HG03139 (cell line): ENCODE data around the gene MLNR.

ENCODE experiments used
- ATAC-seq: cut with Tn5 transposase; IDR thresholded peaks from one replicate; pipeline ENCODE4 v1.9.1; 2021; ENCODE audit not compliant: unreplicated experiment

Gene MLNR, protein sequence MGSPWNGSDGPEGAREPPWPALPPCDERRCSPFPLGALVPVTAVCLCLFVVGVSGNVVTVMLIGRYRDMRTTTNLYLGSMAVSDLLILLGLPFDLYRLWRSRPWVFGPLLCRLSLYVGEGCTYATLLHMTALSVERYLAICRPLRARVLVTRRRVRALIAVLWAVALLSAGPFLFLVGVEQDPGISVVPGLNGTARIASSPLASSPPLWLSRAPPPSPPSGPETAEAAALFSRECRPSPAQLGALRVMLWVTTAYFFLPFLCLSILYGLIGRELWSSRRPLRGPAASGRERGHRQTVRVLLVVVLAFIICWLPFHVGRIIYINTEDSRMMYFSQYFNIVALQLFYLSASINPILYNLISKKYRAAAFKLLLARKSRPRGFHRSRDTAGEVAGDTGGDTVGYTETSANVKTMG

DNA sequence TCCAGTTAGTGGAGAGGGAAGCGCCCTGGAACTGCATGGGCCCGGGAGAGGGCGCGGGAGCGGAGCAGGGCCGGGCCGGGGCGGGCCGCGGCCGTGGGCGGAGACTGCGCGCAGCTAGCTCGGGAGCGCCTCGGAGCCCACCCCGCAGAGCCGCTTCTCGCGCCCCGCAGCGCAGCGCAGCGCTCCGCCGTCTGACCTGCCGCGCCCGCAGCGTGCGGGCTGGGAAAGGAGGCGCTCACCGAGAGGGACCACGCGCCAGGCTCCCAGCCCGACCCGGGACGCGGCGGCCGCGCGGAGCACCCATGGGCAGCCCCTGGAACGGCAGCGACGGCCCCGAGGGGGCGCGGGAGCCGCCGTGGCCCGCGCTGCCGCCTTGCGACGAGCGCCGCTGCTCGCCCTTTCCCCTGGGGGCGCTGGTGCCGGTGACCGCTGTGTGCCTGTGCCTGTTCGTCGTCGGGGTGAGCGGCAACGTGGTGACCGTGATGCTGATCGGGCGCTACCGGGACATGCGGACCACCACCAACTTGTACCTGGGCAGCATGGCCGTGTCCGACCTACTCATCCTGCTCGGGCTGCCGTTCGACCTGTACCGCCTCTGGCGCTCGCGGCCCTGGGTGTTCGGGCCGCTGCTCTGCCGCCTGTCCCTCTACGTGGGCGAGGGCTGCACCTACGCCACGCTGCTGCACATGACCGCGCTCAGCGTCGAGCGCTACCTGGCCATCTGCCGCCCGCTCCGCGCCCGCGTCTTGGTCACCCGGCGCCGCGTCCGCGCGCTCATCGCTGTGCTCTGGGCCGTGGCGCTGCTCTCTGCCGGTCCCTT, at the start of gene MLNR:
MLNR (plus strand) TSS at position 303 of the 820 bp plus-strand sequence; CDS start at position 303, 0 bp downstream.
- ATAC-seq = no peak

DNA sequence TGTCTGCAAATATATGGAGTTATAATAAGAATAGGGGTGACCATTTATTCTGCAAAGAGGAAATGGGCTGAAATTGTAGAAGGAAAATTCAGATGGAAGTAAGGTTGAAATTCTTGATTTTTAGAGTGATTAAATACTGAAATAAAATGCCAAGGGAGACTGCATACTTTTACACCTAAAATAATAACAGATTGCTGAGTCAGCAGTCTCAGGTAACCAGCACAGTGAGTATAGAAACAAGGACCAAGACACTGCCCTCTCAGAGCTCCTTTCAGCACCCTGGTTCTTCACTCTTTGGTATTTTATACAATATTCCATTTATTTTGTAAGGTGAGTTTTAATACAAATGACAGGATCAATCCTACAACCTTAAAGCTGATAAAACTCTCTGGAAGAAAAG, 48.8 kb upstream of the MLNR start:
- no peak for ATAC-seq

DNA sequence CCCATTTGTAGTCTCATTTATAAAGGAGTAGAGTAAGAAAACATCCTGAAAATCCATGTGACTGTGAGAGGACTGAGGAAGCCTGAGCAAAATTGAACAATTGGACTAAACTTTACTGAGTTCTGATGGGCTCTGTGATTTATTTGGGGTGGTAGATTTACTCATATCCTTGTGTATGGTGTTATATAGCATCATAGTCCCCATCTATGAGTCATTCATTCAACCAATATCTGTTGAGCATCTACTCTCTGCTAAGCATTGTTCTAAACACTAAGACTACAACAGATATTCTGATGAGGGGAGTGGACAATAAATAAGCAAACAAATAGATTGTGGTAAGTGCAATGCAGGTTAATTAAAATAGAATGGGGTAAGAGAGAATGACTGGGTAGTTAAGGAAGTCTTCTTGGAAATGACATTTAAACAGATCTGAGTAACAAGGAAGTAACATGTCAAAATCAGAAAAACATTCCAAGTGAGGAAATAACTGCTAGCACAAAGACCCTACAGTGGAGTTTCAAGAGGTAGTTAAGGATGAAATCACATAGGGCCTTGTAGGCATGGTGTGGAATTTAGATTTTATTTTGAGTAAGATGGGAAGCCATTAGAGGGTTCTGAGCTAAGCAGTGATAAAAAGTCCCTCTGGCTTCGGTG, 36.3 kb upstream of the MLNR start:
- ATAC-seq = no peak

DNA sequence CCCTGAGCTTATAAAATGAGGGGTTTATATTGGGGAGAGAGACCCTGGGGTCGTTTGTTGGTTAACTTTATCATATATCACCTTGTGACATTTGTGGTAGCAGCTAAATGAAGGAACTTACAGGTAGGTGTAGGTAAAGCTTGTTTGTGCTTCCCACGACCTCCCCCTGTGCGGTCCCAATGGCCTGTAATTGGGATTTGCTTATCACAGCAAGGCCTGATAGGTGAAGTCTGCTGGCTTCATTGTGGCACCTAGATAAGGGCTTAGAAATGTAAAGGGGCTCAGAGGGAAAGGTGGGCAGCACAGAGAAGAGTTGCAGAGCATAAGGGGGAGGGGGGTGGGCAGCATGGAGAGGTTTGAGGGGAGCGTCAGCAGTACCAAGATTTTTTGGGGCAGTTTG, 35.5 kb upstream of the MLNR start:
- no peak for ATAC-seq

DNA sequence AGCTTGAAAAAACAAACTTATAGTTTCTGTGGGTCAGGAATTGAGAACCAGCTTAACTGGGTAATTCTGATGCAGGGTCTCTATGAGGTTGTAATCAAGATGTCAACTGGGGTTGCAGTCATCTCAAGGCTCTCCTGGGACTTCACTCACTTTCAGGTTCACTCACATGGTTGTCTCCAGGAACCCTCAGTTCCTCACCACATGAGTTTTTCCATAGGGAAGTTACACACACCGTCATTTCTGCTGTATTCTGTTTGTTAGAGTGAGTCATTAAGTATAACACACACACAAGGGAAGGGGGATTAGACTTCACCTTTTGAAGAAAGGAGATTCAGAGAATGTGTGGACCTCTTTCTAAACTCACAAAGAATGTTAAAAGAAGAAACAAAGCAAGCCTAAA, 34.9 kb upstream of the MLNR start:
- ATAC-seq = no peak

DNA sequence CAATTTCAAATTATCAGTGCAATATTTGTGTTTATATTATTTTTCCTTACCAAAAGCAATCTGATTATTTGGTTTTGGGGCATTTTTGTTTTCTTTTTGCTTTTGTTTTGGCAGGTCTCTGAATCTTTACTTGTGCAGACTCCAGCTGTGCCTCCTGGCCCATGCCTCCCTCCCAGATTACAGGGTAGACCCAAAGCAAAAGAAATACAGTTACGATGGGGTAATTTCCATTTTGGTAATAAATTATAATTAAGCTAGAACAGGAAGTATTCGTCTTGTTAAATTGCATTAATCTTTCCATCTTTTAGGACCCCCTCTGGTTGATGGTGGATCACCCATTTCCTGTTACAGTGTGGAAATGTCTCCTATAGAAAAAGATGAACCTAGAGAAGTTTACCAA, 29.2 kb upstream of the MLNR start:
- ATAC-seq = no peak

DNA sequence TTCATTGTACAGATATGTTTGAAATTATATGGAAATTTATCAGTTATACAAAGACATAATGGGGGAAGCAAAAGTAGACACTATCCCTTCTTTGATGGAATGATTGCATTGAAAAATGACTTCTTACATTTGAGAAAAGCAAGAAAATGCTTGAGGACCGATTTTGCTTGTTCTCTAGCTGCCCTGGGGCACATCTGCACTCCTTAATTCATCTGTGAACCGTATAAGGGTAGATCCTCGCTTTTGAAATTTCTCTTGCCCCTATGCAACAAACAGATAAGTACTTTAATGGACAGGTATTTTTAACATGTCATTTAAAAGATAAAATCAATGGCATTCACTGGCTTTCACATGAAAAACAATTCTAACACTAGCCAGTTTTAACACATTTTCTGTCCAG, 13.5 kb upstream of the MLNR start:
- no peak for ATAC-seq

DNA sequence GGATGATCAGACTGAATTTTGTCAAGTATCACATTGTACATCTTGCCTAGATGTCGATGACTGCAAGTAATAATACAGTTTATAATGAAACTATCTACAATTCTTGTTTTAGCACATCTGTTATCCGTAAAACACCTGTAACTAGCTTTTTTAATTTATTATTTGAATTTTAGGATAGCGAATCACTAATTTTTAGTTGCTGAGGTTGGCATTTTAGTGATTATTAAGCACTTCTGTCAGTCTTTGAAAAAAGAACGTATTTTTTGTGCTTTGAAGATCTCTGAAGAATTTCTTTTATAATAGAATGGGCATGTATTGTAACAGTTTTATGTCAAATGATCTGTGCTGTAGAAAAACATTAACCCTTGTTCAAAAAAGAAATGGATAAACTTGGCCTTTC, 11.5 kb upstream of the MLNR start:
- ATAC-seq = no peak

DNA sequence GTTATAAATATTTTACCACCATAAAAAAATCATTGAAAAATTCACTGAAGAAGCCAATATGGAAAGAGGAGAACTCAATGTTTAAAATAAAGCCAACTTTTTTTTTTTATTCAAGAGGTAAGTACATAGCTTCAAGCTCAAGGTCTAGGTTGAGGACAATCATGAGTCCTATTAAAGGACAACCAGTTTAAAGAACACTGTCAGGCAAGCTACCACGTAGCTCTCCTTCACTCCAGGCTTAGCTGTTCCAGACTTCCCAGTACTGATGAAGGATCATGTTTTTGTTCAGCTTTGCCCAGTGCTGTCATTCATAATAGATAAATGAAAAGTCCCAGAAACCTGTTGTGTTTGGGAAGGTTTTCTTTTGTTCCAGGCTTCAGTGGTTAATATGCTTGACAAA, 10.0 kb upstream of the MLNR start:
- no peak for ATAC-seq

DNA sequence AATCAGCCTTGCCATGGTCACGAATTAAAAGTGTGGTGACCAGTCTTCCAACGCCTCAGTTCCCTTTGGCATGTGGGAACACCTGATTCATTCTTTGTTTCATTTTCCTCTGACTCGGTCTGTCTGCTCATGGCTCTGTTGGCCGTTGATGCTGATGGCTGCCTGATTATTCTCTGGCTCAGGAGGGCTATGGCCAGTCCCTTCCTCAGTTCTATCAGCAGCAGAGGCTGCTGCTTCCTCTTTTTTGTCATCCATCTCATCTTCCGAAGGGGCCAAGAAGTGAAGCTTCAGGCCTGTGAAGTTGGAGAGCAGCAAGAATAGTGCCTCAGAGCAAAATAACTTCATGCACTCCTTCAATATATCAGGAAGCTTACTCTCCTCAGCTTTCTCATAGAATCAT, 9.5 kb upstream of the MLNR start:
- ATAC-seq = no peak

DNA sequence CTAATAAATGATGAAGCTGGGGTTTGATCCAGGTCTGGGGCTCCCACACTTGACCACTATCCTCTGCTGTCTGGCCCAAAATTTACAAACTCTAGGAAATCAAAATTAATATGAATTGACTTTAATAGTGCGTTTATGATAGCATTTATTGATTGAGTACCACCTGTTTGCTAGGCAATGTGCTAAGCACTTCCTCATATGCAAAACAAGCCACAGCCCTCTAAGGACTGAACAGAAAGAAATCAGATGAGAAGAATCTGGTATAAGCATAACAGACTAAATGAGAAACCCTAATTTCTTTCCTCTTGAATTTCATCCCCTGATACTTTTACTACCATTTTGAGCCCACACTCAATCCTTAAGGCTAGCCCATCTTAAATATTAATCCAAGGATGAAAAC, 6.6 kb upstream of the MLNR start:
- no peak for ATAC-seq

DNA sequence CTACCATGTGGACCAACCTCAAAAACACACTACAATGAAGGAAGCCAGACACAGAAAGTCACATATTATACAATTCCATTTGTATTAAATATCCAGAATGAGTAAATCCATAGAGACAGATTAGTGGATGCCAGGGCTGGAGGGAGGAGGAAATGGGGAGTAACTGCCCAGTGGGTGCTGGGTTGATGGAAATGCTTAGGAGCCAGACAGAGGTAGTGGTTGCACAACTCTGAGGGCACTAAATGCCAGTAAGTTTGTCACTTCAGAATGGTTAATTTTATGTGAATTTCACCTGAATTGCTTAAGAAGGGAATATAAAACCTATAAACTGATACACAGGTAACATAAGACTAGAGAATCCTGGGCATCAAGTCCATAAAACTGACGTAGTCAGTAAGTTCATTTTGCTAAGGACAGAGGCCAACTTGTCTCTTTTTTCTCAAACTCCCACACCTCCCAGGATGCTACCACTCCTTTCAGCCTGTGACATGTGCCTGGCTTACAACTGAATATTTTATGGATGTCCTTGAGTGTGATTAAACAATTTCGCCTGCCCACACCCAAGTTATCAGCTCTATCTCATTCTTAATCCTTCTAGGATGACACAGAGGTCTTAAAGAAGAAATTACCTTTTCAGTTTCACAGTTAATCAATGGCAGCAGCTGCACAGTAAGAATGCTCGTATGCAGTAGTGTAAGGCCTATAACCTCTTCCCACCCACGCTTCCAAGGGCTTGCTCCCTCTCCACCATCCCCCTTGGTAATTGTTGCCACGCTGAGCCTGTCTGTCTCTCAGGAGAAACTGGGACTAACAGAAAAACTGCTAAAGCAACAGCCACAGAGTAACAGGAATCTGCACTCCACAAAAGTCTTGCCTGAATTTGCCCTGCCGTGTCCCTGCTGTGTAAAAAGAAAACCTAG, 5.9 kb upstream of the MLNR start:
- no peak for ATAC-seq

DNA sequence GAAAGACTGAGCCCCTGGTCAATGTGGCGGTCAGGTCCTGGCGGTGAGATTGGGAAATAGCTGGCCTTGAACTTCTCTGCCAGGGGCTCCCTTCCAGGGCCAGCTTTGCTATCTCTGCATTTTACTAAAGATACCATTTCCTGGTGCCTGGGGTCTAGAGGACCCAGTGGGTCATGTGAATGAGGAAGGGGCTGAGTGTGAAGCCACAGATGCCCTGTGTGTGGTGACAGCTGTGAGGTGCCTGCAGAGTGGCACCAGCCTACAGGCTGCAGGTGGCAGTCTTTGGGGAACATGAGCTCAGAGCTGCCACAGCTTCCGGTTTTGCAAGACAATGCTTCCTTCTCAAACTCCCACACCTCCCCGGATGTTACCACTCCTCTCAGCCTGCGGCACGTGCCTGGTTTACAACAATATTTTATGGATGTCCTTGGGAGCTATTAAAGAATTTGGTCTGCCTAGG, 5.2 kb upstream of the MLNR start:
- ATAC-seq = peak; percentile 76

DNA sequence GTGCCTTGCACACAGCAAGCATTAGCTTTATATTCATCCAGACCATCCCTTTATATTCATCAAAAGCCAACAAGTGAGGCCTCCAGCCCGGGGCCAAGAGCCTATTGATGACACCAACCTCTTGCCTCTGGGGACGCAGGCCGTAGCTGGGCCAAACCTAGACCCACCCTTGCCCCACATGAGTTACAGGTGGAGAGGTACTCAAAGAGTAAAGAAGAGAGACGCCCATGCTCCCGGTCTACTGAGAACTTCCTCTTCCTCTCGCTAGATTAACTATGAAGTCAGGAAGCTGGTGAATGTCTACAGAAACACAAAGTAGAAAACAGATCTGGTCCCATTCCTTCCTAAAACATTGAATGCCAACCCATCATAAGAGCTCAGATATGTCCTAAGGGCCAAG, 3.8 kb upstream of the MLNR start:
- ATAC-seq = no peak

DNA sequence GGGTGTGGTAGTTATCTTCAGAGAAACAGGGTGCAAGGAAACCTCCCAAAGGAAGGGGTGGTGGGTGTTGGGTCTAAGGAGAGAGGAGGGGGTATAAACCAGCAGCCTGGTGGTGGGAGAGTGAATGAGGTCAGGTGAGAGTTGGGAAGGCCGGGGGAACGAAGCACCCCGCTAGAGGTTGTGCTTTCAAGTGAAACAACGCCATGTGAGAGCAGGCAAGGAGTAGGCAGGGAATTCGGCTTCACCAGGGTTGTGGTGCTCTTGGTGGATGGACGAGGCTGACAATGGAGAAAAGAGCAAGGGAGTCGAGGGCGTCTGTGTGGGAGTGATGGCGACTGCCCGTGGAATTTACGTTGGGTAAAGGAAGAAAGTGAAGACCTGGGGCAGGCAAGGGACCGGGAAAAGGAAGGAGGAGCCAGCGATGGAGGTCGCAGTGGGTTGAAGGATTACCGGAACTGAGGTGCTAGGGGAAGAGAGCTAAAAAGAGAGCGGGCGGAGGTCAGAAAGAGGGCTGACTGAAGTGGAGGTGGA, 2.1 kb upstream of the MLNR start:
- ATAC-seq = no peak

DNA sequence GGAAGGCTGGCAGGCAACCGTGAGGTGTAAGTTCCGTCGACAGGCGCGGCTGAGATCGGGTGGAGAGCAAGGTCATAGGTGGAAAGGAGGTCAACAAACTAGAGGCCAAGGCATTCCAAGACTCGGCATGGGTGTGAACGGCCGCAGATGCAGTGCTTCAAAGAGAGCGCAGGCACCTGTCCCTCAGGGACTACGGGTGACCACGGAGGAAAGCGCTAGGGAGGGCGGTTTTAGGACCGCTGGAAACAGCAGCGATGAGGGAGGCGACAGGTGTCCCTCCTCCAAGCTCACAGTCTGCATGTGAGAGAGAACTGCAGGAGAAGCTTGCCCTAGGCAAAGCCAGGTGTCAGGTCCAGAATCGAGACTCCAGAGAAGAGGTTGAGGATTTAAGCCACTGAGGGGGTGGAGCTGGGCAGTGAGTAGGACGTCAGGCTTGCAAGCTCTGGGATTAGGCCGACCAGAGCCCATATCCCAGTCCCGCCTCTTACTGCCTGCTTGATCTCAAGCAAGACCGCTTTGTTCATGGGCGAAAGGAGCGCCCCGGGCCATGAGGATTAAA, 1.6 kb upstream of the MLNR start:
- no peak for ATAC-seq

DNA sequence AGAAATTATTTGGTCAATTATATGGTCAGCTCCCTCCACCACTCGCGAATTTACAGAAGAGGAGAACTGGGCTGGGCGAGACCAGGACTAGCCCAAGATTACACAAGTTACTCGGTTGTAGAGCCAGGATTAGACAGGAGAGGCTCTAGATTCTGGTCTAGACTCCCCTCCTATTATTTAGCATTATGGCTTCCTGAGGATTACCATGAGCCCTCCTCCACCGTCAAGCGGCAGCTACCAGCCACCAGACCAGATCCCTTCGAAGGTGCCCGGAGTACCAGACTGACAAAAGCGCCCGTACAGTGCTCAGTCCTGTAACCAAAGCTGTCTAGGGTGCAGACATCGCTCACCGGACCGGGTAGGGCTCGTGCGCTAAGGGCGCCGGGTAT, 497 bp upstream of the MLNR start:
- no peak for ATAC-seq

DNA sequence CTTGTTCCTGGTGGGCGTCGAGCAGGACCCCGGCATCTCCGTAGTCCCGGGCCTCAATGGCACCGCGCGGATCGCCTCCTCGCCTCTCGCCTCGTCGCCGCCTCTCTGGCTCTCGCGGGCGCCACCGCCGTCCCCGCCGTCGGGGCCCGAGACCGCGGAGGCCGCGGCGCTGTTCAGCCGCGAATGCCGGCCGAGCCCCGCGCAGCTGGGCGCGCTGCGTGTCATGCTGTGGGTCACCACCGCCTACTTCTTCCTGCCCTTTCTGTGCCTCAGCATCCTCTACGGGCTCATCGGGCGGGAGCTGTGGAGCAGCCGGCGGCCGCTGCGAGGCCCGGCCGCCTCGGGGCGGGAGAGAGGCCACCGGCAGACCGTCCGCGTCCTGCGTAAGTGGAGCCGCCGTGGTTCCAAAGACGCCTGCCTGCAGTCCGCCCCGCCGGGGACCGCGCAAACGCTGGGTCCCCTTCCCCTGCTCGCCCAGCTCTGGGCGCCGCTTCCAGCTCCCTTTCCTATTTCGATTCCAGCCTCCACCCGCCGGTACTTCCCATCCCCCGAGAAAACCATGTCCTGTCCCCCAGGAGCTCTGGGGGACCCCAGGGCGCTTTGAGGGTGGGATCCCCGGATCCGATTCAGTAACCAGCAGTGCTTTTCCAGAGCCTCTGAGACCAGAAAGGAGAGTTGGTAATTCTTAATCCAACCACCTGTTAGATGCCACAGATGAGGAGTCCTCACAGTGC, 885 bp downstream of the MLNR start:
- ATAC-seq = no peak

DNA sequence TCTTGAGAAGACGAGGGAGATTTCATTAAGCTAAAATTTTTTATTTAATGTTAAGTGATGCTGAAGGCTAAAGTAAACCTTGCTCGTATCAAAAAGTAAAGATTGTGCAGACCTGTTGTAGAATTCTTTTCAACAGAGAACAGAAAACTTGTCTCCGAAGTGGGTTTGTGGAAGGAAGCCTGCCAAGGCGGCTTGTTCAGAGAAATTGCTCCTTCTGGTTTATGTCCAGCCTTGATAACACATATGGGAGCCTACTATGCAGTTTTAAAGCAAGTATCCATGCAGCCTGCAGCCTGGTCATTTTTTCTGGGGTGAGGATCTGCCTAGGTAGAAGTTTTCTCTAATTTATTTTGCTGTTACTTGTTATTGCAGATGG, 1.4 kb downstream of the MLNR start:
- no peak for ATAC-seq
